Stimulated activated CD4-positive, alpha-beta T cell treated with anti-CD3 and anti-CD28 coated beads, Interleukin-15, amount 100 ng/mL, for 1 hour (primary cell): ENCODE results near the gene FMNL1.

Experiments
- DNase-seq, 2 donors: peaks; one replicate each; pipeline ENCODE4 v3.0.0-alpha.2; 2020; ENCODE audit warnings: low read depth in 1 of 2, low spot score in 1 of 2

The FMNL1 gene

DNA sequence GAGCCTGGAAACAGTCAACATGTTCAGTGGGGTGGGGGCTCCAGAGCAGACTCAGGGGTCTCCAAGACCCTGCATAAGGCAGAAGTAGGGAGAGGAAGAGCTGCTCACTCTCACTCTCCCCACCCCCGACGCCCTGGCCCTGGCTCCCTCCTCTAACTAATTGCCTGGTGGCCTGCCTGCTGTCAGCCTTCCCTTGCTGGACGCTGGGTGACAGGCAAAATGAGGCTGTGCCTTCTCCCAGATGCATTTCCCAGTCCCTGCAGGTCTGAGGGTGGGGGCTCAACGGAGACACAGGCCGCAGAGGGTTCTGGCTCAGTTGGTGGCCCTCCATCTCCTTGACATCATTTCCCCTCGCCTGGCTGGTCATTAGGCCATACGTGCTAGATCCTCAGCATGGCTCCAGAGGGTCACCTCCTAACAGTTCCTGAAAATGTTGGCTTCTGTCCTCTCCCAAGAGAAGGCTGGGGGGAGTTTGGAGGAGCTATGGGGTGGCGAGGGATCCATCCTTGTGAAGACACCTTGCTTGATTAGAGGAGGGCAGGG is 1.4 kb downstream of the FMNL1 start:
- no peak for DNase-seq

DNA sequence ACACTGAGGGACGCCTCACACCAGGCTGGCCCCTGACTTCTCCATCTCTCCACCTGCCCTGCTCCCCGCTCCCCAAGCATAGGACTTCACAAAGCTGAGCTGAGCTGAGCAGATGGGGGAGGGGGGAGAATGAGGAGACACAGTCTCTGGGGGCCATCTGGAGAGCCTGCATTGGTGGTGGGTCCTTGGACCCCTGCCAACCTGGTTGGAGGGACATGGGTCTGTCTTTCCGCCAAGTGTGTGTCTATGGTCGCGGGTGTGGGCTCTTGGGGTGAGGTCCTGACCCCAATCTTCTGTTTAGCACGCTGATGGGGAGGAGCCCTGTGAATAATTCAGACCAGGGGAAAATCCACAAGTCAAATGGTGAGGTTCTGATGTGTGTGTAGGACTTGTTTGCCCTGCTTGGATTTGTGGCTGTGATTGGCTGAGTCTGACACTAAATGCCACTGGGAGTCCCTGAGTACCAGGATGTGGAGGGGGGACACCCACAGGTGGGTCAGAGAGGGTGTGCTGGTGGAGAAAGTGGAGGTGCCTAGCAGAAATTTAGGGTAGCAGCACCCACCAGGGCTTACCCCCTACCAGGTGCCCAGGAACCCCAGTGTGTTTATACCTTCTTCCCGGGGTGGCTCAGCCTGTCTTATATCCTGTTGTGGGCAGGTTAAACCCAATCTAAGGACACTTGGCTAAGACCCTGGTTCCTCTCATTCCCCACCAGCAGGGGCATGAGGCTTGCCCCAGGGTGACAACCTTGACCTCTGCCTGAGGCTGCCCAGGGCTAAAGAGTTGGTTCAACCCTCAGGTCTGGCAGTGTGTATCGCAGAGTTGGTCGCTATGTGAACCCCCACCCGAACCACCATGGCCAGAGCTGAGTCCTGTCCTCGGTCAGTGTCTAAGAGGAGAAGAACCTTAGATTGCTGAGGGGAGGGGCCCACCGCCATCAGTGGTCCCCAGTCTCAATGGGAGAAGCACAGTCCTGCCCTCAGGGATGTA is 2.1 kb downstream of the FMNL1 start:
- DNase-seq = peak in 1 of 2 donors; percentile 31

DNA sequence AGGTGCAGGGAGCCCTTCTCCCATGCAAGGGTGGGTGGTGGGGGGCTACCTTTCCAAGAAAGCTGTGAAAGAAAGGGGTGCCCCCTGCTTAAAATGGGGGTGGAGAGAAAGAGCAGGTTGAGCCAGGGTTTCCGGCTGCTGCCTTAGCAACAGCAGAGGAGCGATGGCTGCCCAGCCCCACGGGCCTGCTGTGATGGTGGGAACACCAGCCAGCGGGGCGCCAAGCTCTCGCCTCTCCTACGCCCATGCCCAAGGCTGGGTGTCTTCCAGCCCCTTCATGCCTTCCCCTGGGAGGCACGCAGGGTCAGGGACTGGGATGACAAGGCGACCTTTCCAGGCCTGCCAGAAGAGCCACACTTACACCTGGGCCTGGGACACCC is 3.0 kb downstream of the FMNL1 start:
- DNase-seq = no peak

DNA sequence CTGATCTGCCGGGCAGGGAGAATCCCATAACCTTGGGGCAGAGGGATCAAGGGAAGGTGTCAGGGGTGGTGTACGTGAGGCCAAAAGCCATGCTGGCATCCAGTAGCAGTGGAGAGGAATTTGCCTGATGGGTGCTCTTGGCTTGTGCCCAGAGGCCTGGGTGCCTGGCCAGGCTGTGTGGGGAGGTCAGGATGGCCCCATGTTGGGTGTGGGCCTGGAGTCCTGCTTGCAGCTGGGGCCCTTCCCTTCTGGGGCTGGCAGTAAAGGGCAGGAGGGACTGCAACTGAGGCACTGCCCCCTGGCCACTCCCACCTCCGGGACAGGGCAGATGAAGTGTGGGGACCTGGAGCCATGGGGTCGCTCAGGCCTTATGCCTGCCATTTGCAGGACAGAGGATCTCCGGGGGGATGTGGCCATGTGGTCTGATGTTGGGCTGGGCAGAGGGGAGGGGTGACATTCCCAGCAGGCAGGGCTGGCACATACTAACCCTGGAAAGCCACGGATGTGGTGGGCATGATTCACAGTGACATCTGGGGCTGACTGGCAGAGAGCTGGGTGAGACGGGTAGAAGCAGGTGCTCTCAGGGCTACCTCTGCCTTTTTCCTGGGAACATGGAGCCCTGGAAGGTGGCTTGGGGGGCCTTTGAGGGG is 3.5 kb downstream of the FMNL1 start:
- peak in 1 of 2 donors; percentile 40 for DNase-seq

DNA sequence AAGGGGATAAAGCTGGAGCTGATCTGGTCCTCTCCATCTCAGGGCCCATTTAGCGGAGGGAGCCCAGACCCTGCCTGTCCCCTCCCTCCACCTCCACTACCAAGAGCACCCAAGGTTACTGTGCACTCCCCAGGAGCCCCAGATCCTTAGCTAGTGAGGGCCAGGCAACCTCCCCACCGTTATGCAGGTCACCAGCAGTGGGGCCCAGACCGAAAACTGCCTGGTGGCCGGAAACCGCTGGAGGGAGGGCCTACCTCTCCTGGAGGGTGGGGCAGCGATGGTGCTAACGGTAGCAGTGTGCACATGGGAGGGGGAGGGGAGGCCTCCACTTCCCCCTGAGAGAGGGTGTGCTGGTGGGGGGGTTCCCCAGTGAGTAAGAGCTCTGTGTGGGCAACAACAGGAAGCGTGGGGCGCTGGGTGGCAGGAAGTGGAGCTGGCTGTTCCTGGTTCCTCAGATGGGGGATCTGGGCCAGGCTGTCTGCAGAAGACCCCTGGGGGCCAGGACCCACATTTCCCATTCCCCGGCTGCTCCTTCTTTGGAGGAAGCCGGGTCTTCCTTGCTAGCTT is 4.4 kb downstream of the FMNL1 start:
- peak; percentile 87 to 90 for DNase-seq

DNA sequence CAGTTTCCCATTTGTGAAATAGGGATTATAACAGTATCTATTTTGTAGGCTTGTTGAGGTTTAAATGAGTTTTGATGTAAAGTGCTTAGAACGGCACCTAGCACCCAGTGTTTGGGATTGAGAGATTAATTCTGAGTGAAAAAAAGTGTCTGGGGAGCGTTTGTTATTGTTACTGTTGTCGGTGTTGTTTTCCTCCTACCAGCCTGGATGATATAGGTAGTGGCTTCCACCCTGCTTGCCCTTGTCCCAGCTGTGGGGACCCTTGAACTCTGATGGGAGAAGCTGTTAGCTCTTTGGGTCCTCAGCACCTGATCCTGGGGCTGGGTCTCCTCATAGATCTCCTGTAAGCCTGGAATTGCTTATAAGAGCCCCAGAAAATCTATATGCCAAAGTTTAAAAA is 4.9 kb downstream of the FMNL1 start:
- DNase-seq = no peak

DNA sequence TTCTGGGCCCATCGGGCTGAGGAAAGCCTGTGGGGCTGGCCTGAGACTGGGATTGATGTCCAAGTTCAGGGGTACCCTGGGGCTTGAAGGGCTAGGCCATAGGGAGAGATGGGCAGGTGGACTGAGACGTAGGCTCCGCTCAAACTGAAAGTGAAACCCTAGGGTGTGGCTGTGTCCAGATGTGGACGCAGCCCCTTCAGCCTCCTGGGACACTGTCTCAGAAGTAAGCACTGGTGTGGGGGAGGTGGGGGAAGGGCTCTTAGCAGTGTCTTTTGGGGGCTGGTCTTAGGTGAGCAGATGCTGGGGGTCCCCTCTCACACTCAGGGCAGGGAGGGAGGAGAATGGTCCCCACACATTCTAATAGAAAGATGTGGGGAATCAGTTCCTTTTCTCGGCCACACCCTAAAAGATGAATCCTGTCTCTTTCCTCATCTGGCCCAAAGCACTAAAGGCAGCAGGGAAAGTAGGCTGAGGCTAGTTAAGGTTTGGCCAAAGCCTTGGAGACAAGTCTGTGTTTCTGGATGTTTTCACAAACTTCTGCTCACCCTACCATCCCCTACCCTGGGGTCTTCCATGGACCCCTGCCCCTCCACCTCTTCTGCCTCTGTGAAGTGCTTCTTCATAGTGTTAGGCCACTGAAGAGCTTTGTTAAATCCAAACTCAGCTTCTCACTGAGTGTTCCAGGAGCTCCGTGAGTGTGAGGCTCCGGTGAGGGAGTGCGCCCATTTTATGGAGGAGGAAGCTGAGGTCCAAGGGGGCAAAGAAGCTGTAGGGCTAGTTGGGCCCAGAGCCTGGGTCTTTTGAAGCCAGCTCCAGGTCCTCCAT is 5.6 kb downstream of the FMNL1 start:
- DNase-seq = no peak

DNA sequence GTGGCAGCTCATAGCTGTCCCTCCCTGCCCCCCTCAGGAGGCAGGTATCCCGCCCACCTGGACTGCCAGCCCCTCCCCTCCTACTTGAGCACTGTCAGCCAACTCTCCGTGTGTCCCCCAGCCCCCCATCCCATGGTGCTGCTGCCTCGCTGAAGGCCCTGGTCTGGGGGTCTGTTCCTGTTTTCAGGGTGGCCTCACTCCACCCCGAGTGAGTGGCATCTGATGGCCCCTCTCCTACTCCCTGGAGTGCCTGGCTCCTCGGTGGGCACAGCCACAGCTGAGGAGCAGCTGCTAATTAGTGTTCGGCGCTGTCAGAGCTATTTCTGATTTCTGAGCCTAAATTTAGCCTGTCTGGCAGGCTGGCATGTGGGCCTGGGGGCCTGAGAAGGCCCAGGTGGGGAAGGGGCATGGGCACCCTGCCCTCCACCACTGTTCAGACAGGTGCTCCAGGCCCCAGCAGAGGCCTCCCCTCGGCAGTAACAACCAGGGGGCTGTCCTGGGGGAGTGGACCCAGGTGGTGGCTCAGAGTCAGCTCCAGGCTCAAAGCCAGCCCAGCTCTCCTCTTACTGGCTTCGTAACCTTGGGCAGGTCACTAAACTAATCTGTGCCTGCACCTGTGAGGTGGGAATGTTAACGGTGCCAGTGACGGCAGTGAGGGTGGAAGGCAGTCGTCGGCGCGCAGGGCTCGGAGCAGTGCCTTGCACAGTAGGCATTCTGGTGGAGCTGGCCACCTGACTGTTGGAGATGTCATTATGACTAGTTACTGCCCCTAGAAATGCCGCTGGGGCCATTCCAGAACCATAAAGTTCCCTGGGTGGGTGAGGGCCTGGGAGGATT is 6.5 kb downstream of the FMNL1 start:
- DNase-seq = no peak

DNA sequence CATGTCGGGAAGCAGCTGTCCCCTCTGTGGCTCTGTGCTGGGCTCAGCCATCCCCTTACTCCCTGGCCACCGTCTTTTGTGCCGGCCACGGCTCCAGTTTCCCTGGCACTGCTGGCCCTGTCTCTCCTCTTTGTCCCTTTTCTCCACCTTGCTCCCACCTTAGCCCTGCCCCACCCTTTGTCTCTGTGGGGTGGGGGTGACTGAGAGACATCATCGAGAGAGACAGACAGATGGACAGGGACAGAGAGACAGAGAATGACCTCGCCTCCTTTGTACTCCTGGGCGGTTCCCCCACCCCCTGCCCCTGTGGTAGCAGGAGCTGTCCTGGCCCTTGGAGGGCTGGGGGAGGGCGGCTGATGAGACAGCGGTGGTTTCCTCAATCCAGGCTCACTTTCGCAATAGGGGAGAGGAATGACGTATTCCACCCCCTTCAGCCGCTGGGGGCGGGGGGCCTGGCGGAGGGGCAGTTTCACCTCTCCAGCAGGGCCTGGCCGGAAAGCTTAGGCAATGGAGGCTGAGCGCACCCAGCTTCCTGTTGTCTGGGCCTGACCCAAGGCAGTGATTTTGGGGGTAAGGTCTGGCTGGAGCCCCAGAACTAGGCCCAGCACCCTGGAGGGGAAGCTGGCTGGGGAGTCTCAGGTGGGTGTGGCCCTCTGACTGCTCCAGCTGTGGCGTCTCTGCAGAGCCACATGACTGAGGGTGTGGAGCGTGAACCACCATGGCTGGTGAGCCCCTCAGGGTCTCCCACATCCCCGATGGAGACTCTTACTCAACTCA is 7.3 kb downstream of the FMNL1 start:
- DNase-seq = peak; percentile 56 to 75

DNA sequence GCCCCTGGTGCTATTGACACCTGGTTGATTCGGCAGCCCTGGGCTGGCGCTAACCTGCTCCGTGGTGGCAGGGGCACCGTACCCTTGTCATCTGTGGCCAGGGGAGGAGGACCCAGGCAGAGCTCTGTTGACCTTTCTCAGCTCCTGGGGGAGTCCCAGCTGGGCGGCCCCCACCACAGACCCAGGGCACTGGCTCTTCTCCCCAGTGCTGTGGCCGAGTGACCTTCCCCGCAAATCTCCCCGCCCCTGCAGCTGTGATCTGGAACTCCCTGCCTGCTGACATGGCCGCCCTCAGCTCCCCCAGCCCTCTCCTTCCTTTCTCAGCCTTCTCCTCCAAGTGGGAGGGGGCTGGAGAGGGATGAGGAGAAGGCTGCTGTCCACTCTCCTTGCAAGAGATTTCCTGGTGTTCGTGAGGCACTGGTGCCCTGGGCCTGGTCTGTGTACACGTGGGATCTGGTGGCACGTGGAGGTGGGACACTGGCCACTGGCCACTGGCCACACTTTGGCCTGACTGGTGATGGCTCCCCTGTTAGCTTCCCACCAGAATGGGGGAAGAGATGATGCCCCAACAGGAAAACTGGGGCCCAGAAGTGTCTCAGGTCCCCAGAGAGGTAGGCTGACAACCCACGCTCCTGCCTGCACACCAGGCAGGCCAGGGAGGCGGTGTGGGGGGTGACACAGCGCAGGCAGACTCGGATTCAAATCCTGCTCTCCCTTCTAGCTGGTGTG is 8.2 kb downstream of the FMNL1 start:
- DNase-seq = no peak

DNA sequence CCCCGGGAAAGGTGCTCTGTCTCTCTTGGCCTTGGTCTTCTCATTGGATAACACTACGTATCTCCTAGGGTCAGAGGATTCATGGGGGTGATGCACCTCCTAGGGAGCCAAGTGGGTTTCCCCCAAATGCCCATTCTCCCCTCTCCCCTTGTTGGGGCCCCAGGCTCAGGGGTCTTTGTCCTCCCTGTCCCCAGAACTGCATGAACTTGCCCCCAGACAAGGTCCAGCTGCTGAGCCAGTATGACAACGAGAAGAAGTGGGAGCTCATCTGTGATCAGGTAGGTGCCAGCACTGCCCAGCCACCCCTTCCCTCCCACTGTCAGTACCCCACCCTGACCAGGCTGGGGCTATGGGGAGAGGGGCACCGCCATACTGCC is 8.7 kb downstream of the FMNL1 start:
- no peak for DNase-seq

DNA sequence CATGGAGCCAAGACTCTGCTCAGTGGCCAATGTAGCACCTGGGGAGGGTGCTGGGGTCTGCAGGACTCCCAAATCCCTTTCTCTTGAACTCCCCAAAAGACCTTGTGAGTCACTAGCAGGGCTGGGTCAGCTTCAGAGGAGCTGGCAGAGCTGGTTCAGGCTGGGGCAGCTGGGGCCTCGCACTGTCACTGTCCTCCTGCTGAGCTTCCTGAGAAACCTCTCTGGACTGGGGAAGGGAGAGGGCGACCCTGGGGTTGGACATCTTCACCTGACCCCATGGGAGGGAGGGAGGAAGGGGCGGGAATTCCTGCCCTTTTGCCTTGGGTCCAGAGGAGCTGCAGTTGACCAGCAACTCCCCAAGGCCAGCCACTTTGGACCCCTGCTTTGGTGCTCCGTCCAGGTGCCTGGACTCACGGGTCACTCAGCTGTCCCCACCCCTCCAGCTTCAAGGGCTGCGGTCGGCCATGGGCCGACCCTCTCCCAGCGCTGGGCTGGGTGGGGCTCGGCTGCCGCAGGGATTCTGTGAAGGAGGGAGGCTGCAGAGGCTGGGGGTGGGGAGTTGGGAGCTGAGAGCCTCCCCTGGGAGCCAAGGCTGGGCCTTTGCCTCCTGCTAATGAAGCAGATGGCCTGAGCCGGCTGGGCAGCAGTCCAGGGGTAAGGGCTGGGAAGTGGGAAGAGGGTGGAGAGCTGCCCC is 9.2 kb downstream of the FMNL1 start:
- DNase-seq = no peak

DNA sequence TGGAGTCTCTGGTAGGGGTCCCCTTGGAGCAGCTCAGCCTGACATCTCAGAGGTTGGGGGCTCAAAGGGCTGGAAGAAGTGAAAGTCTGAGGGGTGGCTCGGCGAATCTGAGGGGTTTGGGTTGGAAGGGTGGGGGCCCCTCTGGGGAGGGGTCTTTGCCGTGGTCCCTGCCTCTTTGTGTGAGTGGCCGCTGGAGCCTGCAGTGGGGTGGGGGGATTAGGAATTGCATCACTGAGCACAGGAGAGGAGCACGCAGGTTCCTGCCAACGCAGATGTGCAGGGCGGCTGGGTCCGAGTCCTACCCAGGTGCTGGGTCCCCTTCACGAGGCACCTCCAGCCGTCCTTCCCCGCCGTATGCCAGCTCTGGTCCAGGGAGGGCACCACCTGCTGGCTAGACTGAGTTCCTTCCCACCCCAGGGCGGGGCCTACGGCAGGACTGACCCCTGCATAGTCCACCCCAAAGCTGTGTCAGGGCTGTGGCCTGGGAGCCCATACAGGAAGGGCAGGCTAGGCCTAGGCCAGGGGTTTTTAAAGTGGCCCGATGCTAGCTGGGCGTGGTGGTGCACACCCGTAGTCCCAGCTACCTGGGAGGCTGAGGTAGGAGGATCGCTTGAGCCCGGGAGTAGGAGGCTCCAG is 9.9 kb downstream of the FMNL1 start:
- no peak for DNase-seq

DNA sequence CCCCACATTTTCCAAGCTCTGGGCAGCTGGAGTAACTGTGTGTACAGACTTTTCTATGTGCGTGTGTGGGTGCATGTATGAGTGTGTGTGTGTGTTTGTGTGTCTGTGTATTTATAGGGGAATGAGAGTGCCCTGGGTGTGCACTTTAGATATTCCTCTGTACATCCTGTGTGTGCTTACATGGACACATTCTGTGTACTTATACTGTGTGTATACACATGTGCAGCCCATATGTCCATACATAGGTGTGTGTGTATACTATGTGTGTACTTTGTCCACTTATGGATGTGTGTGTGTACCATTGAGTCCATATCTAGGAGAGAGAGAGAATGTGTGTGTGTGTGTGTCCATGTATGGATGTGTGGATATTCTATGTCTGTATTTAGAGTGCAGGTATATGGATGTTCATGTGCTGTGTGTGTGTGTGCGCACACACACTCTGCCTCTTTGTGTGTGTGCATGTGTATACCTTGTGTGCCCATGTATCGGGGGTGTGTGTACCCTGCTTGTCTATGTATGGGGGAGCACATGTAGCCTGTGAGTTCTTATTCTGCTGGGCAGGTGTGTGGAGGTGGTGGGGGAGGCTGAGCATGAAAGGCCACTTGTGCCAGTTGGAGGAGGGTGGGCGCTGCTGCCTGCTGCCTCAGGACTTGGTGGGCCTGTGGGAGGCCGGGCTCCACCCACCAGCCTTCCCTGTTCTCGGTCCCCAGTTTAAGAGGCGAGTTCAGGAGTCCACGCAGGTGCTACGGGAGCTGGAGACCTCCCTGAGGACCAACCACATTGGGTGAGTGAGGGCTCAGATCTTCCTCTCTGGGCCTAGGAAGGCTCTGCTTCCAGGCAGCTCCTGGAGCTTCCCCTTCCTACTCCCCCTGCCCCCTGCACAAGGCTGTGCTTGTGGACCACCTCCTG is 11.1 kb downstream of the FMNL1 start:
- DNase-seq = no peak

DNA sequence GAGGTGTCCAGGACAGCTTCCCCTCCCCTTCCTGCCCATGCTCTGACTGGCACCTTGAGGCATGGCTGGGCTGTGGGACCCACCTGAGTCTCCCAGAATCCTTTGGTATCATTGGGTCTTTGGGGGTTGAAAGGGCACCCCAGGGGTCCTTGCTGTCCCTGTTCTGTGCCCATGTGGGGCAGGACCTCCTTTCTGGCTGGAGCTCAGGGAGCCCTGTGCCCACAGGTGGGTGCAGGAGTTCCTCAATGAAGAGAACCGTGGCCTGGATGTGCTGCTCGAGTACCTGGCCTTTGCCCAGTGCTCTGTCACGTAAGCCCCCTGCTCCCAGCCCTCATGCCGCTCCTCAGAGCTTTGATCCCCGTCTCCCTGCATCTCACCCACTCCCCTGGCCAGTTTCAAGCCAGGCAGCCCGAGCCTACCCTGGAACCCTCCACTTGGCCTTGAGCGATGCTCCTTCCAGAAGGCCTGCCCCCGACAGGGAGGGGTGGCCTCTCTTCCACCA is 11.8 kb downstream of the FMNL1 start:
- DNase-seq = no peak

DNA sequence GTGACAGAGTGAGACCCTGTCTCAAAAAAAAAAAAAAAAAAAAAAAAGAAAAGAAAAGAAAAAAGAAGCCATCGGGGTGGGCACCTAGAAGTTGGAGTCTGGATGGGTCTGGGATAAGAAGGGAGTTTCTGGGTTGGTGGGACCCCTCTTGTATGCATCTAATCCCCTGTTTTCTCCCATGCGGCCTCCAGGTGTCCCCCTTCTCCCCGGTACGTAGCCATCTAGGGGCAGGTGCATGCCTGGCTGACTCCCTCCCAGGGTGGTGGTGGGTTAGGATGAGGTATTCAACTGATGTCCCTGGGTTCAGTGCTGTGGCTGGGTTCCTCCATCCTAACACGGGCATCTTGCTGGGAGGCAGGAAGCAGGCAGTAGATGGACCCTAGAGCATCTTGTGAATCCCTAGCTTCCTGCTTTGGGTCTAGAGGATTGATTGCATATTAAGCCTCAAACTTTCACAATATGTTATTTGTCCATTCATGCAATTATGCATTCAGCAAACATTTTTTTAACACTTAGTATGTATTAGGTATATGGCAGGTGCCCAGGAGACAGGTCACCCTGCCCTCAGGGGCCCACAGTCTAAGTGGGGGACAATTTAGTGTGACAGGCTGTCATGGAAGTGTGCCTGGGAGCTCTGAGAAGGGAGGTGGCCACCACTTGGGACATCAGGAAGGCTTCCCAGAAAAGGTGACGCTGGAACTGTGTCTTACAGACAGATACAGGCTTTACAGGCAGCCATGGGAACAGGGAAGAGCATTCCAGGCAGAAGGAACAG is 13.1 kb downstream of the FMNL1 start:
- DNase-seq = no peak
